Amniotic stem cell (primary cell): Measurements from ENCODE around the gene AGBL1.
"Not testable (repeated sequence)": the region's sequence is repeated elsewhere in the genome, so short reads cannot be mapped to it uniquely, and the experiment has no call there.

Experiments used
- DNase-seq: peaks from one replicate; lab custom pipeline; 2025; lab: John Stamatoyannopoulos, UW

AGBL1 gene

GRCh38 chr15:86399041-86399954 is 319.6 kb downstream of the AGBL1 start:
- DNase-seq: no peak

GRCh38 chr15:86403221-86403620 is 323.6 kb downstream of the AGBL1 start:
- no peak for DNase-seq

DNA sequence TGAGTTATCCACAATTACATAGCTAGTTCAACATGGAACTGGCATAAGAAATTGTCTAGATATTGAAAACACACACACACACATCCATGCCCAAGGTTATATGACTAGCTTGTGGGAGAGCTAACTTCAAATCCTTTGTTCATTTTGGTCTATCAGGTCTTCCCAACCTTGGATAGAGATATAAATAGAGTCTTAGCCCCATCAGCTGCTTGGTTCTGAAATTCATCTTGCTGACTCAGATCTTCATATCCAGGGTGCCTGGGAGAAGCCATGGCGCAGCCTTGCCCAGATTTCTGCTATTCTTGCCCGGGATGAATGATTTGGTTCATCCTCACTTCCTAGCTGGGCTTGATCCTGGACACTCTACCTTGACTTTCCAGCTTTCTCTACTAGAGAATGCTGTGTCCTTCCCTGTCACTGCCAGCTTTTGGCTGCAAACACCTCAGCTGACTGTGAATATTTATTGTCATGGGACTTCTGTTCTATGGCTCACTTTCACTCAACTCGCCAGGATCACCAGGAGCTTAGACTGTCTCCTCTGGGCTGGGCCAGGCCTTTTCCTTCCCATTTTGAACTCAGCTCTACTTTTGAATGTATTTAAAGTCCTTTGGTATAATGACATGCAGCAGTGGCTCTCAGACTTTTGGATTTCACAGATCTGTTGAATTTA is 324.4 kb downstream of the AGBL1 start:
- no peak for DNase-seq

- DNase-seq: no peak
Observed at GRCh38 chr15:86408261-86408660, 328.6 kb downstream of the AGBL1 start.

- DNase-seq: no peak
Observed at GRCh38 chr15:86411916-86412315, 332.2 kb downstream of the AGBL1 start.

DNA sequence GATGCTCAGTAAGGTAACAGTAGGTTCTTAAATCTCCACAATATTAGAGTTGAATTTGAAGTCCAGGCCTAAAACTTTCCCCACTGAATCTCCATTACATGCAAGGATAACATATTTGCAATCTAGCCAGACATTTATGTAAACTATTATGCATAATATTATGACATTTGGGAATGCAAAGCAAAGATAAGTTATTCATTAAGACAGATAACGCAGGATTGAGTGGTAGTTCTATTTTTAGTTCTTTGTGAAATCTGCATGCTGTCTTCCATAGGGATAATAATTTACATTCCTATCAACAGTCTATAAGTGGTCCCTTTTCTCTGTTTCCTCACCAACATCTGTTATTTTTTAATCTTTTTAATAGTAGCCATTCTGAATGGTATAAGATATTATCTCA is 333.5 kb downstream of the AGBL1 start:
- DNase-seq: no peak

DNA sequence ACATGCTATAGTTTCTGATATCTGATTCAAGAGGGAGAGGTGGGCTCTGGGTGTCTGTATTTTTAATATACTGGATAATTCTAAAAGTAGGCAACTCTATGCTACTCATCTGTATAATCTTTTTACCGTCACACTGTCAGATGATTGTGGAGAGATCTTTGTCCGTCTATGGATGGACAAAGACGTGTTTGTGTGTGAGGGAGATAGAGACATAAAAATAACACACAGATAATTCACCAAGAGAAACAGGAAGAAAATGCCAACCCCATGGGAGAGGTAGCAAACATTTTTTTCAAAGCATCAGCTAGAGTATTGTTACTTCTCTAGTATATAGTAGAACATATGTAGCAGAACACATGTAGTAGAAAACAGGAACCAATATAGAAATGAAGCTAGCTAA is 346.1 kb downstream of the AGBL1 start:
- no peak for DNase-seq

DNA sequence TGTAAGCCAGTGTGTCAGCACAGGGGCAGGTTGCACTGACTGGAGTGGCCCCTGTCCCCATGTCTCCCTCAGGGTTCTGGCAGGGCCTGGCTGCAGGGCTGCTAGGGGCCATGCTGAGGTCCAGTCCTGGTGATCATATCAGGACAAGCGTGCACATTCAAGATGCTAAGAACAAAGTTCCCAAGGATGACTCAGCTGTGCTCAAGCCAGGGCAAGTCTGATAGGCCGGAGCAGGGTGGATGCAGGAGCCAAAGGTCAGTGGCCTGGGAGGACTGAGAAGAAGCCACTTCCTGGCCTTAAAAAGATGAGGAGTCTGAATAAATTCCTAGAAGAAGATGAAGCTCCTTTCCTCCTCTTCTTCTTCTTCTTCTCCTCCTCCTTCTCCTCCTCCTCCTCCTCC is 353.2 kb downstream of the AGBL1 start:
- DNase-seq: no peak

DNA sequence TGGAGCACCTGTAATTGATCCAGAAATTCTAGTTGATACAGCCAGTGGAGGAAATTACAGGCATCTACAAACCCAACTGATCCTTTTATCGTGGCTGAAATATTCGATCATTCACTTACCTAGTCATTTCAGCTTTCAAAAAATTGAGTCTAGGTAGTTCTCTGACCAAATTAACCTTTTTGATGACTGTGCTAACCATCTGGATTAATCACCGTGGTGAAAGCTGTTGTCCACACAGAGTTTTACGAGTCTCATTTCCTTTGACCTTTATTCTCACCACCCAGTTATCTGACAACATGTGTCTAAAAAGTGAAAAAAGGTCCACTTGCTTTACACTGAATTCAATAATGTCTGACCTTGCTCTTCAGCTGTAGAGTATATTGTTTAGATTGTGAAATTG is 354.3 kb downstream of the AGBL1 start:
- DNase-seq: no peak

DNA sequence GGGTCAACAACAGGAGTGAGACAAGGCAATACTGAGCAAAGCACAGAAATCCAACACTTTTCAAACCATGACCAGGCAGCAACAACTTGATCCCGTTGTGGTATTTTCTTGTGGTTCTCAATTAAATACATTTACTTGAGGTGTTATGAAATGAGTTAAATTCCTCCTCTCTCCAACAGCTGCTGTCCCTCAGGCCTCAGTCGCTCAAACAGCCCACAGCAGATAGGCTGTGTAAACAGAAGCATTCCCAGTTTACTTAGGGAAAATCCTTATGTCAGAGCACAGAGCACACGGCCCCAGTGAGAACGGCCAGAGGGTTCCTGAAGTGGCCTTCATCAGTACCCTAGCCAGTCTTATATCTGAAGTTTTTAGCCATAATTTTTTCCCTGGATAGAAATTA is 359.9 kb downstream of the AGBL1 start:
- no peak for DNase-seq

- DNase-seq: no peak
Observed at GRCh38 chr15:86444527-86444926, 364.9 kb downstream of the AGBL1 start.

- no peak for DNase-seq
Observed at GRCh38 chr15:86445579-86446252, 366.0 kb downstream of the AGBL1 start.

GRCh38 chr15:86446253-86446640 is 366.6 kb downstream of the AGBL1 start:
- DNase-seq: no peak

DNA sequence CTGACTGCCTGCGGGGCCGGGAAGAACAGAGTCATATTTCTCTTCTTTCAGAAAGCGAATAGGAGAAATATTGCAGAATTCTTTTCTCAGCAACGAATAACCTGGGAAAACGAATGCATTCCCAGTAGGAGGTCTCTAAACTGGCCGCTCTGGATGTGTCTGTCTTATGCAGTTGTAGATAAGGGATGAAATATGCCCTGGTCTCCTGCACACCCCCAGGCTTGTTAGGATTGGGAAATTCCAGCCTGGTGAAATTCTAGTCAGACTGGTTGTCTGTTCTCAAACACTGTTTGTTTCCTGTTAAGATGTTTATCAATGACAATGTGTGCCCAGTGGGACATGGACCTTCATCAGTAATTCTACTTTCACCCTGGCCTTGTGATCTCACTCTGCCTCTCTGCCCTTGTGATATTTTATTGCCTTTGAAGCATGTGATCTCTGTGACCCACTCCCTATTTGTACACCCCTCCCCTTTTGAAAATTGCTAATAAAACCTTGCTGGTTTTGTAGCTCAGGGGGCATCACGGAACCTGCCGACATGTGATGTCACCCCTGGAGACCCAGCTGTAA is 385.9 kb downstream of the AGBL1 start:
- DNase-seq: not testable (repeated sequence)

DNA sequence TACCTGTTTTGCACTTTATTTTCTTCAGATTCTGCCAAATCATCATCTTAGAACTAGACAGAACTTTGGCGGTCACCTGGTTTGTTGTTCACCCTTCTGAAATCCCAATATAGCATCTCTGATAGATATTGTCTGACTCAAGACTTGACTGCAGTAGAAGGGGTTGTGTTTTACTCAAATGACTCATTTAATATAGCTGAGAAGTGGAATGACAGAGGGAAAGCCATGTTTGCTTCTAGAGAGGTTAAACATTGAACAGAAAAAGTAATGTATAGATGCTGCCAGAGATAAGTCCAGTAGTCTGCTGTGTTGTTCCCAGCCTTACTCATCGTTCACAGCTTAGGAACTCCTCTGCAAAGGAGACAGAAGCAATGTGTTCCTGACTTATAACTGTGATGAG is 402.0 kb downstream of the AGBL1 start:
- no peak for DNase-seq

DNA sequence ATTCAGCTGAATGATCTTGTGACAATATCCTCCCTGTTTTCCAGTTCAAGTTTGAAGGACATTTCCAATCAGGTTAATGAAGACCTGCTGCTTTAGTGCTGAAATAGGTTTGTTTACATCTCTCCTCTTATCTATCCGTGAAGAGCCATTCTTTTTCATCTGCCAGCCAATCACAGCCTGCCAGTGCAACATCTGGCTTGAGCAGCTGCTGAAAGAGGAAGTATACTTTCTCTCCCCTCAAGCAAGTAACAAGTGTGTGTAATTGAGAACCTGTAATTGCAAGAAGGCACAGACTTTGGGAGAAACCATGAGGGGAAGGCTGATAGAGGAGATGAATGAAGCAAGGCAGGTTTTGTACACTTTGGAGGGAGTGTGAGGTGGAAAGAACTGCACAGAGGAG is 404.3 kb downstream of the AGBL1 start:
- DNase-seq: no peak

DNA sequence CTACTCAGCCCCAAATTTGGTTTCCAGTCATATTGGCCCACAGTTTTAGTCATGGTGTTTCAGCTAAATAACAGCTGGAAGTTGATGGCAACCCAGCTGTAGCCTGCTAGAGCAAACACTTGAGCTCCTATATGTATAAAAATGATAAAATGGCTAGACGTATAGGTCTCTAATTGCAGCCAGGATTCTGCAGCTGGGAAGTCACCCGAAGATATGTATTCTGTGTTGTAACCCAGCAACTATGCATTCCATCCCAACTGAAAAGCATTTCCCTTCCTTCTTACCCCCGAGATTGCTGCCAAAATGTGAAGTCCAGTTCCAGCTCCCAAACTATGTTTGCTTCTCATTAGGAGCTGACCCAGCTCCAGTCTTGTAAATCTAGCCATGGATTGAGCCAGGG is 408.4 kb downstream of the AGBL1 start:
- no peak for DNase-seq

GRCh38 chr15:86489981-86490380 is 410.3 kb downstream of the AGBL1 start:
- no peak for DNase-seq

DNA sequence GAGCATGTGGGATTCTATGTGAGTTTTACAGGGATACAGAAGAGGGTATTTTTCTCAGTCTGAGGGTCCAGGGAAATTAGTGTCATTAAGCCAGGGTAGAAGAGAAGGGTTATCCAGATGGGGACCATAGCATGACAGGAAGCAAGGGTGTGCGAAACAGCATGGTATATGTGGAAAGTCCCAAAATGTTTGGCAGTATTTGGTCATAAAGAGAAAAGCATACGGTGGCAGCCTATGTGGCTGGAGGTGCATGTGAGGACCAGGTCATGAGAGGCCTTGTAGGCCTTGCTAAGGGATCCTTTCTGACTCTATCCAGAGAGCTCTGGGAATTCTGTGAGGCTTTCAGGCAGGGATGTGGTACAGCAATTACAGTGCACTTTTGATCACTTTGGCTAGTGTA is 411.4 kb downstream of the AGBL1 start:
- DNase-seq: no peak

GRCh38 chr15:86493884-86494283 is 414.2 kb downstream of the AGBL1 start:
- no peak for DNase-seq

- DNase-seq: no peak
Observed at GRCh38 chr15:86494475-86494874, 414.8 kb downstream of the AGBL1 start.

- no peak for DNase-seq
Observed at GRCh38 chr15:86502301-86502700, 422.6 kb downstream of the AGBL1 start.

DNA sequence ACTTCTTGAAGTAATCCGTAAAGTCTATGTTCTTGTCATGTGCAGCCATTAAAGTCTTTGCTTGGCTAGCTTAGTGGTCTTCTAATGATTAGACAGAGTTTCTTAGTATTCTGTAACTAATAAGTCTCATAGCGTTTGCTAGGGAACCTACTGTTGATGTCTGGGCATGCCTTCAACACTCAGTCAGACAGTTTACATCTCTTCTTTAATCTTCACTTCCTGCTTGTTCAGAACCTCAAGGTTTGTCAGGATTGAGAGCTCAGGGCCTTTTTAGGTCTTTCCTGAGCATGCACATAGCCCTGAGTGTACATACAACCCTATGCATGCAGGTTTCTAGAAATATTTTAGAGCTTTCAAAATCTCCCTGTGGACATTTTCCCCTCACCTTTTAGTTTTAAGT is 426.3 kb downstream of the AGBL1 start:
- DNase-seq: no peak
